ENCODE results near the gene SEC14L1. TPM values are rescaled to one million over a fixed set of nuclear protein-coding genes. Genes with fewer than 3 reads are reported as not detected.
A peak's percentile ranks its signal among the peaks of the same experiment; 100 is the strongest.

The SEC14L1 gene
- total RNA-seq (100 to 1,000 TPM in 1 of 5 donors, 10 to 100 TPM in 3, 1 to 10 TPM in 1; 3.2 to 106 (median 60.1) TPM), polyA plus RNA-seq (10 to 100 TPM; 17.0 to 39.5 (median 30.2) TPM)
- long read RNA-seq, donor 1: 0 reads
- long read RNA-seq, donor 2, full-length matches to known transcripts: 5 of 19 reads
- long read RNA-seq, donor 2, partial matches to known transcripts: 14 of 19 reads
- long read RNA-seq, donor 2, other reads (novel, unspliced or antisense): 0 of 19 reads
- long read RNA-seq, donor 3, full-length matches to known transcripts: 2 of 11 reads
- long read RNA-seq, donor 3, partial matches to known transcripts: 9 of 11 reads
- long read RNA-seq, donor 3, other reads (novel, unspliced or antisense): 0 of 11 reads
- long read RNA-seq, donor 4: 0 reads
- long read RNA-seq, donor 5, full-length matches to known transcripts: 1 of 7 reads
- long read RNA-seq, donor 5, partial matches to known transcripts: 6 of 7 reads
- long read RNA-seq, donor 5, other reads (novel, unspliced or antisense): 0 of 7 reads
- long read RNA-seq, donor 6, full-length matches to known transcripts: 4 of 12 reads
- long read RNA-seq, donor 6, partial matches to known transcripts: 8 of 12 reads
- long read RNA-seq, donor 6, other reads (novel, unspliced or antisense): 0 of 12 reads
- long read RNA-seq, donor 7, full-length matches to known transcripts: 7 of 7 reads
- long read RNA-seq, donor 7, partial matches to known transcripts: 0 of 7 reads
- long read RNA-seq, donor 7, other reads (novel, unspliced or antisense): 0 of 7 reads
- long read RNA-seq, donor 8, full-length matches to known transcripts: 3 of 3 reads
- long read RNA-seq, donor 8, partial matches to known transcripts: 0 of 3 reads
- long read RNA-seq, donor 8, other reads (novel, unspliced or antisense): 0 of 3 reads
- long read RNA-seq, donor 9, full-length matches to known transcripts: 2 of 2 reads
- long read RNA-seq, donor 9, partial matches to known transcripts: 0 of 2 reads
- long read RNA-seq, donor 9, other reads (novel, unspliced or antisense): 0 of 2 reads
- long read RNA-seq, donor 10, full-length matches to known transcripts: 1 of 1 reads
- long read RNA-seq, donor 10, partial matches to known transcripts: 0 of 1 reads
- long read RNA-seq, donor 10, other reads (novel, unspliced or antisense): 0 of 1 reads

GRCh38 chr17:77140878-77141767, at the start of gene SEC14L1:
SEC14L1 (plus strand) TSS chr17:77140969; CDS start chr17:77143597, 2,628 bp downstream.
- no peak for TF ChIP-seq POLR2A (IDR thresholded peaks at IDR 0.05)
- TF ChIP-seq POLR2AphosphoS5 (IDR thresholded peaks at IDR 0.05): peak in 2 of 3 donors; percentile 3 to 6
- DNase-seq: peak; percentile 49 to 69
- peak within 1 kb of the TSS; percentile 67 to 99 (median 92) for H3K4me3 ChIP-seq
- H3K4me1 ChIP-seq: peaks cover 26 to 68% (median 52%) of the 10 kb centered on the region in 4 donors
- peaks cover 0 to 22% (median 17%) of the 10 kb centered on the region in 4 donors for H3K36me3 ChIP-seq
- H3K9me3 ChIP-seq: peaks cover 0 to 7% (median 0%) of the 10 kb centered on the region in 4 donors
- no peaks in the 10 kb centered on the region for H3K27me3 ChIP-seq
- intact Hi-C loops (cut with DNase I; ENCODE audit: low total_unique reads): loop anchor here (10.0 kb wide), 1 partner anchor 74 kb away; no protein-coding TSS in a partner anchor
- peak within 1 kb of the TSS; percentile 95 to 99 (median 96) for H3K27ac ChIP-seq
- WGBS, 5 donors: 0 to 2% (median 1%) methylated on average over 3 to 90 of the region's 99 CpGs

GRCh38 chr17:77092025-77092424, 48.7 kb upstream of the SEC14L1 start:
- no peak for DNase-seq
- Histone ChIP-seq H3K4me3 (no peak overlapping the region), H3K9me3 (no peaks in the 10 kb centered on the region), H3K27ac (peak overlapping the region in 1 of 5 donors; percentile 9), H3K36me3 (peaks cover 51 to 59% (median 58%) of the 10 kb centered on the region in 4 donors), H3K4me1 (peaks cover 45 to 78% (median 49%) of the 10 kb centered on the region in 4 donors), H3K27me3 (no peaks in the 10 kb centered on the region)
- TF ChIP-seq POLR2A (IDR thresholded peaks at IDR 0.05): no peak
- no peak for TF ChIP-seq POLR2AphosphoS5 (IDR thresholded peaks at IDR 0.05)
- no peak for TF ChIP-seq CTCF (IDR thresholded peaks at IDR 0.05)
- TF ChIP-seq EP300 (IDR thresholded peaks at IDR 0.05): no peak
- 82 to 90% (median 89%) methylated on average over 7 of the region's 7 CpGs for WGBS, 5 donors
- intact Hi-C loops (cut with DNase I; ENCODE audit: low total_unique reads): no loop called here

DNA sequence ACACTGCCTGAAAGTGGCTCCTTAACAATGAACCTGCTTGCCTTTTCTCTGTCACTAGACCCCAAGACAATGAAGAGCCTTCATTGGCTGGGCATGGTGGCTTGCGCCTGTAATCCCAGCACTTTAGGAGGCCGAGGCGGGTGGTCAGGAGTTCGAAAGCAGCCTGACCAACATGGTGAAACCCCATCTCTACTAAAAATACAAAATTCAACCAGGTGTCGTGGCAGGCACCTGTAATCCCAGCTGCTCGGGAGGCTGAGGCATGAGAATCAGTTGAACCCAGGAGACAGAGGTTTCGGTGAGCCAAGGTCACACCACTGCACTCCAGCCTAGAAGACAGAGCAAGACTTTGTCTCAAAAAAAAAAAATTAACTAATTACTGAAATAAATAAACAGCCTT, 45.3 kb upstream of the SEC14L1 start:
- intact Hi-C loops (cut with DNase I; ENCODE audit: low total_unique reads): no loop called here
- Histone ChIP-seq H3K4me1 (peaks cover 50 to 83% (median 53%) of the 10 kb centered on the region in 4 donors), H3K27ac (peak overlapping the region in 3 of 5 donors; percentile 83), H3K4me3 (no peak overlapping the region), H3K27me3 (no peaks in the 10 kb centered on the region), H3K36me3 (peaks cover 45 to 54% (median 52%) of the 10 kb centered on the region in 4 donors), H3K9me3 (no peaks in the 10 kb centered on the region)
- WGBS, 5 donors: 91 to 95% (median 95%) methylated on average over 6 to 7 of the region's 7 CpGs
- TF ChIP-seq EP300 (IDR thresholded peaks at IDR 0.05): no peak
- no peak for TF ChIP-seq POLR2AphosphoS5 (IDR thresholded peaks at IDR 0.05)
- TF ChIP-seq POLR2A (IDR thresholded peaks at IDR 0.05): no peak
- TF ChIP-seq CTCF (IDR thresholded peaks at IDR 0.05): no peak
- no peak for DNase-seq
